ENCODE measurements around the gene TARS3. TPM values are rescaled to one million over a fixed set of nuclear protein-coding genes. Genes with fewer than 3 reads are reported as not detected.

The TARS3 gene
- total and polyA plus RNA-seq, 4 donors: 3.4 to 29.0 (median 6.0) TPM

DNA sequence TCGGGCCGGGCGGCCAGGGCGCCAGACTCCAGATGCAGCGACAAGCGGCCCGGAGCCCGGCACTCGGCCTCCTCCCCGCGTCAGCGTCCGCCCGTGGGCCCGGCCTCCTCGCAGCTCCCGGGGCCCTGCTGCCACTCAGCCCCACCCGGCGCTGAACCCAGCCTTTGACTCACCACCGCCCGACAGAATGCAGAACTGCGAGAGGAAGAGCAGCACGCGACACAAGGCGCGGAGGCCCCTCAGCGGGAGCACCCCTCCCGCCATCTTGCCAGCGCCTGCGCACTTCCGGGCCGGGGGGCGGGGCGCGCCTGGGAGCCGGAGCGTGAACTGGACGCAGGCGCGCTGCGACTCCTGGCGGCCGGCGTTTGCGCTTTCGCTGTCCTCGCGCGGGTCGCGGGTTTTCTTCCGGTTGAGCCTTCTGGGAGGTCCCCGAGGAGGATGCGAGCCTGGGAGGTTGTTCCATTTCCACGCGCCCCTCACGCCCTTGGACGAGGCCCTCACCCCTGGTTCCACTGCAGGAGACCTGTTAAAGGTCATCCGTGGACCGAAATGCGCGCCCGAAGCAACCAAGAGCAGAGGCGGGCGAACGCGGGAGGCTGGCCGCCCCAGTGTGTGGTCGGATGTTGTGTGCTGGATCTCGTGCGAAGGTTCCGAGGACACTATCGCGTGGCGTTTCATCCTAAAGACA lies 72.0 kb downstream of the TARS3 start, which contains the start of gene TM2D3:
Gene TM2D3 (minus strand): TSS at position 284 of the 688 bp plus-strand sequence. CDS start 20 bp downstream, at position 264.
- peak; percentile 98 for ATAC-seq (ENCODE audit: insufficient read depth, low FRiP score)
- TF ChIP-seq, protein P1, sequence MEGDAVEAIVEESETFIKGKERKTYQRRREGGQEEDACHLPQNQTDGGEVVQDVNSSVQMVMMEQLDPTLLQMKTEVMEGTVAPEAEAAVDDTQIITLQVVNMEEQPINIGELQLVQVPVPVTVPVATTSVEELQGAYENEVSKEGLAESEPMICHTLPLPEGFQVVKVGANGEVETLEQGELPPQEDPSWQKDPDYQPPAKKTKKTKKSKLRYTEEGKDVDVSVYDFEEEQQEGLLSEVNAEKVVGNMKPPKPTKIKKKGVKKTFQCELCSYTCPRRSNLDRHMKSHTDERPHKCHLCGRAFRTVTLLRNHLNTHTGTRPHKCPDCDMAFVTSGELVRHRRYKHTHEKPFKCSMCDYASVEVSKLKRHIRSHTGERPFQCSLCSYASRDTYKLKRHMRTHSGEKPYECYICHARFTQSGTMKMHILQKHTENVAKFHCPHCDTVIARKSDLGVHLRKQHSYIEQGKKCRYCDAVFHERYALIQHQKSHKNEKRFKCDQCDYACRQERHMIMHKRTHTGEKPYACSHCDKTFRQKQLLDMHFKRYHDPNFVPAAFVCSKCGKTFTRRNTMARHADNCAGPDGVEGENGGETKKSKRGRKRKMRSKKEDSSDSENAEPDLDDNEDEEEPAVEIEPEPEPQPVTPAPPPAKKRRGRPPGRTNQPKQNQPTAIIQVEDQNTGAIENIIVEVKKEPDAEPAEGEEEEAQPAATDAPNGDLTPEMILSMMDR (IDR thresholded peaks at IDR 0.05; ENCODE audit: control extremely low read depth, extremely low read depth): peak; percentile 60
- Histone ChIP-seq H3K4me1 (ENCODE audit: control insufficient read depth in 5 of 5, insufficient read depth in 5 of 5, low read length in 5 of 5) (peaks cover 5 to 23% (median 9%) of the 10 kb centered on the region in 5 donors), H3K9ac (ENCODE audit: insufficient read depth in 1 of 2, low read length in 2 of 2) (peak within 1 kb of the TSS; percentile 81 to 93), H3K4me3 (peak within 1 kb of the TSS; percentile 93), H3K27me3 (ENCODE audit: control insufficient read depth in 3 of 3, insufficient read depth in 3 of 3, low read length in 2 of 3) (no peaks in the 10 kb centered on the region), H3K36me3 (ENCODE audit: control insufficient read depth in 4 of 4, insufficient read depth in 4 of 4, low read length in 4 of 4) (peaks cover 6 to 27% (median 10%) of the 10 kb centered on the region in 4 donors), H3K27ac (ENCODE audit: low read depth in 1 of 2, low read length in 1 of 2) (peak within 1 kb of the TSS; percentile 92 to 99), H3K9me3 (ENCODE audit: control insufficient read depth in 4 of 4, insufficient read depth in 3 of 4, low read length in 3 of 4) (no peaks in the 10 kb centered on the region)
- 0% methylated on average over 74 to 75 of the region's 75 CpGs for WGBS, 2 donors
- DNase-seq: peak; percentile 95 to 97 (median 96)

DNA sequence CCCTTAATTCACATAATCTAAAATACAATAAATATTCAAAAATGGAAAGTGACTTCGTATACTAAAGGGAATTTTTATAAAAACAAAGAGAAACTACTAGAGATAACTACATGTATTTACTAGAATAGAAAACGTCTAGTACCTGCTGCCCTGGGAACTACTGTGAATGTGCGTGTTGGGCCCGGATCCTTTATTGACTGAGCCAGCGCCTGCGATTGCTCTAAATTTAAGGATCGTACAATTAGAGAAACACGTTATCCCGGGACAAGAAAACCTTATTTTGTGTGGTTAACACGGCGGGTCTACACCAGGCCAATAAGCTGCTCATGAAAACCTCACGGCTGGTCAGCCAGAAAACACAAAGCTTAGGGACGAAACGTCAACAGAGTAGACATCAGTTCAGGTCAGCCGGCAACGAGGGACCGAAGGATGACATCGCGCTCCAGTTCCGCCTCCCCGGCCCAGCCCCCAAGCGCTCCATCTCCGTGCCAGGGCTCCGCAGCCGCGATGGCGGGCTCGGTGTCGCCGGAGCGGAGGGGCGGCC lies 72.6 kb downstream of the TARS3 start:
- peak in 2 of 3 donors; percentile 59 to 63 for DNase-seq
- Histone ChIP-seq H3K4me3 (peak overlapping the region; percentile 78), H3K27ac (ENCODE audit: low read depth in 1 of 2, low read length in 1 of 2) (peak overlapping the region; percentile 89 to 99), H3K4me1 (ENCODE audit: control insufficient read depth in 5 of 5, insufficient read depth in 5 of 5, low read length in 5 of 5) (peaks cover 6 to 23% (median 9%) of the 10 kb centered on the region in 5 donors), H3K36me3 (ENCODE audit: control insufficient read depth in 4 of 4, insufficient read depth in 4 of 4, low read length in 4 of 4) (peaks cover 6 to 27% (median 9%) of the 10 kb centered on the region in 4 donors), H3K9ac (ENCODE audit: insufficient read depth in 1 of 2, low read length in 2 of 2) (peak overlapping the region; percentile 81 to 93), H3K27me3 (ENCODE audit: control insufficient read depth in 3 of 3, insufficient read depth in 3 of 3, low read length in 2 of 3) (no peaks in the 10 kb centered on the region), H3K9me3 (ENCODE audit: control insufficient read depth in 4 of 4, insufficient read depth in 3 of 4, low read length in 3 of 4) (no peaks in the 10 kb centered on the region)
- TF ChIP-seq, protein P1 (IDR thresholded peaks at IDR 0.05; ENCODE audit: control extremely low read depth, extremely low read depth): no peak
- ATAC-seq (ENCODE audit: insufficient read depth, low FRiP score): peak; percentile 37
- WGBS, 2 donors: 0 to 1% methylated on average over 26 to 32 of the region's 32 CpGs

DNA sequence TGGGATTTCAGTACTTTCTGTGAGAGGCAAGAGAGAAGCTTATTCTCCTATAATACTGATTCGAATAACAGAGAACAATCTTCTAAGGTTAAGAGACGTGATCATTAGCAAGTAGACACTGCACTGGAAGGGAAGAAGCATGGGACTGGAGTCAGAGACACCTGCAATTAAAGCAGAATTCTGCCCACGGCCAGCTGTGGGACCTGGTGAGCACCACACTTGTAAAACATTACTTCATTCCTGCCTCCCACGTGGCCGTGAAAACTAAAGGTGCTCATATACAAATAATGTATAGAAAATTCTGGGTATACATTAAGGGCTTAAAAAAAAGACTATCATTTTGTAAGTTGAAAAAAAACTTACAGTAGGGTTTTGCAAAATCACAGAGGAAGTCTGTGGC lies 74.1 kb downstream of the TARS3 start:
- DNase-seq (no peak), ATAC-seq (ENCODE audit: insufficient read depth, low FRiP score) (no peak)
- Histone ChIP-seq H3K9me3 (ENCODE audit: control insufficient read depth in 4 of 4, insufficient read depth in 3 of 4, low read length in 3 of 4) (no peaks in the 10 kb centered on the region), H3K9ac (ENCODE audit: insufficient read depth in 1 of 2, low read length in 2 of 2) (peak overlapping the region in 1 of 2 donors; percentile 49), H3K27me3 (ENCODE audit: control insufficient read depth in 3 of 3, insufficient read depth in 3 of 3, low read length in 2 of 3) (no peaks in the 10 kb centered on the region), H3K27ac (ENCODE audit: low read depth in 1 of 2, low read length in 1 of 2) (no peak overlapping the region), H3K36me3 (ENCODE audit: control insufficient read depth in 4 of 4, insufficient read depth in 4 of 4, low read length in 4 of 4) (peaks cover 2 to 36% (median 15%) of the 10 kb centered on the region in 4 donors), H3K4me1 (ENCODE audit: control insufficient read depth in 5 of 5, insufficient read depth in 5 of 5, low read length in 5 of 5) (peaks cover 6 to 23% (median 9%) of the 10 kb centered on the region in 5 donors), H3K4me3 (no peak overlapping the region)
- TF ChIP-seq, protein P1 (IDR thresholded peaks at IDR 0.05; ENCODE audit: control extremely low read depth, extremely low read depth): no peak
- WGBS, 2 donors: 72 to 76% methylated on average over 5 of the region's 5 CpGs
